GM18867 (cell line): ENCODE results near the gene OGA.
A peak's percentile ranks its signal among the peaks of the same experiment; 100 is the strongest.

Experiments used
- ATAC-seq: cut with Tn5 transposase; IDR thresholded peaks from one replicate; pipeline ENCODE4 v1.9.1; 2021; ENCODE audit warnings: mild to moderate bottlenecking, moderate library complexity; ENCODE audit not compliant: unreplicated experiment

OGA gene

GRCh38 chr10:101837748-101838147, 19.5 kb upstream of the OGA start:
- no peak for ATAC-seq

DNA sequence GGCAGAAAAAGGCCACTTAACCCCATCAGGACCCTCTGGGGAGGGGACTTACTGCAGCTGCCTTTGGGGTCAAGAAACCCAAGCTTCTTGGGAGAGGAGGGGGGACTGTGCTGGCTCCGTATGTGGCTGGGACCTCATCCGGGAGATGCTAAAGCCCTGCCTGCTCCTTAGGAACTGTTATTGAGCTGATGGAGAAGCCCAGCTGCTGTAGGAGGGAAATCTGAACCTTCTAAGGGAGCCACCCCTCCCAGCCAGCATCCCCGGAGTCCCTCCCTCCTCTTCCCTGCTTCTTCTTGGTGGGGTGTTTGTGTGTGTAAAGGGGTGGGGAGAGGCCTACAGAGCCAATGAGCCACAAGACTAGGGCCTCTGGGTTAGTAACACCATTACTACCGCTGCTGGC, 17.1 kb upstream of the OGA start:
- ATAC-seq = no peak

DNA sequence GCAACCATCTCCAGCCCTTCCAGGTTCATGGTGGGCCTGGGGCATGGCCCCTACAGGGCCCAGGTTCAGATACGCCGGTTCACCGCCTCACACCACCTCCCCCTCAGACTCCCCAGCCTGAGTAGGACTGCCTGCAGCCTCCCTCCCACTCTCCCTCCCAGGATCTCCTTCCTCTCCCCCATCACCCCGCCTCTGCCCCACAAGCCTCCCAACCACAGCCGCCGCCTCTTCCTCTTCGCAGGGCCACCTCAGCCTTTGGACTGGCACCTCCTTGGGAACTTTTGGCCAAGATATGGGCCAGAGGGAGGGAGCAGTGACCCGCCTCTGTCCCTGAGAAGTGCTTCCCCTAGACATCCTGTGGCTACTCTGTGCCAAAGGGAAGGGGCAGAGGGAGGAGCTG, 16.1 kb upstream of the OGA start:
- ATAC-seq = no peak

GRCh38 chr10:101833466-101833865, 15.2 kb upstream of the OGA start:
- ATAC-seq = no peak

GRCh38 chr10:101832325-101832771, 14.1 kb upstream of the OGA start:
- ATAC-seq = no peak

GRCh38 chr10:101831169-101831811, 13.0 kb upstream of the OGA start:
- no peak for ATAC-seq

GRCh38 chr10:101830322-101831168, 12.3 kb upstream of the OGA start:
- peak; percentile 69 for ATAC-seq

DNA sequence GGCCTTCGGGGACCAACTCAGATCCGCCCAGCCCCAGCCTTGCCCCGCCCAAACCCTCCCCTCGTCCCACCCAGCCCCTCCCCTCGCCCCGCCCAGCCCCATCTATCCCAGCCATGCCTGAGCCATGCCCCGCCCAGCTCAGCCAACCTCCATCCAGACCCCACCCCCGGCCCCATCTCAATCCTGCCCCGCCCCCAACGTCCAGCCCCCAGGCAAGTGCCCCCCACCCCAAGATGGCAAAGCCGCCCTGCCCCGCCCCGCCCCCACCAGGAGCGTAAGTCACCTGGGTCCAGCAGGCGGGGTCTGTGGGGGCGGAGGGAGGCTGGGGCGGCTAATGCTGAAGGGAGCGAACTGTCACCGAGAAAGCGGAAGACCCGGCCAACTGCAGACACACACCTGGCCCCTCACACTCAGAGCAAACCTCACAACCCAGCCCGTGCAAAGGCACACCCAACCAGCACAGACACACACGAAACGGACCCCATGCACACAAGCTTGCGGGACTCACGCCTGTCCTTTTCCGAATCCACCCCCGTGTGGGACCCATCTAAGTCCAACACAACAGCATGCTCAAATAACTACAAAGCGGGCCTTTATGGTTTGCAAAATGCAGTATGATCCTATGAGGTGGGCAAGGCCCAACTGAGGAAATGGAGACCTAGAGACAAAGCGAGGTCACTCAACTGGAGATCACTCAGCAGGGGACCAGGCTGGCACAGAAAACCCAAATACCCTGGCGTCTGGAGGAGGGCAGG, 11.5 kb upstream of the OGA start:
- ATAC-seq = peak; percentile 13

- ATAC-seq = no peak
Observed at GRCh38 chr10:101828766-101829551, 10.7 kb upstream of the OGA start.

GRCh38 chr10:101827919-101828600, 9.8 kb upstream of the OGA start:
- ATAC-seq = no peak

GRCh38 chr10:101826852-101827434, 8.7 kb upstream of the OGA start:
- no peak for ATAC-seq

GRCh38 chr10:101824736-101825135, 6.5 kb upstream of the OGA start:
- ATAC-seq = no peak

DNA sequence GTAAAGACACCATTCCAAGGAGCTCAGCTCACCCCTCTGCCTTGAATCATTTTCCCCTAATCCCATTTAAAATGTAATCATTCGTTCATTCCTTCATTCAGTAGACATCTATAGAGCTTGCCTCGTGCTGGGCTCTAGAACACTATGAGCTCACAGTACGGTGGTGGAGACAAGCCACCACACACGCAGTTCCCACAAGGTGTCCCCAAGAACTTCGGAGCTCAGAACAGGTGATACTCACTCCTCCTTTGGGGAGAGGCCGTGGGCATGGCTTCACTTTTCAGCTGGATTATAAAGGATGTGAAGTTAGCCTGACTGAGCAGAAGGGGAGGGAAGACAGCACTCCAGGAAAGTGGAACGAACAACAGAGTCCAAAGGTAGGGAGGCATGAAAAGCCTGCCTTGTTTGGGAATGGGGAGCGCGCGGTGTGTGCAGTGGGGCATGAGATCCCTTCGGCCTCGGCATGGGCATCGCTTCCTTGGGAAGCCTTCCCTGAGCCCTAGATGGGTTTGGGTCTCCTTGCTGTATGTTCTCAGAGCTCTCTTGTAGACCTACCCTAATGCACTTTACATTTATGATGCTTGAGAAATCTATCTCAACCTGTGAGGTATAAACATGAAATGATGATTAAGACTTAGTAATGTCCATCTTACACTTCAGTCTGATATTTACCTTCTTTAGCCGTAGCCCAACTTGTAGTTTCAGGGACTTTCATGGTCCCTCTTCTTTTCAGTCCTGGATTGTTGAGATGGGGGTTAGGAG, 809 bp upstream of the OGA start:
- peak; percentile 11 for ATAC-seq

GRCh38 chr10:101817337-101818118, 716 bp downstream of the OGA start:
- peak; percentile 2 for ATAC-seq

- no peak for ATAC-seq
Observed at GRCh38 chr10:101816913-101817336, 1.3 kb downstream of the OGA start.

GRCh38 chr10:101816376-101816775, 1.9 kb downstream of the OGA start:
- no peak for ATAC-seq

GRCh38 chr10:101814466-101815071, 3.7 kb downstream of the OGA start:
- peak; percentile 30 for ATAC-seq

DNA sequence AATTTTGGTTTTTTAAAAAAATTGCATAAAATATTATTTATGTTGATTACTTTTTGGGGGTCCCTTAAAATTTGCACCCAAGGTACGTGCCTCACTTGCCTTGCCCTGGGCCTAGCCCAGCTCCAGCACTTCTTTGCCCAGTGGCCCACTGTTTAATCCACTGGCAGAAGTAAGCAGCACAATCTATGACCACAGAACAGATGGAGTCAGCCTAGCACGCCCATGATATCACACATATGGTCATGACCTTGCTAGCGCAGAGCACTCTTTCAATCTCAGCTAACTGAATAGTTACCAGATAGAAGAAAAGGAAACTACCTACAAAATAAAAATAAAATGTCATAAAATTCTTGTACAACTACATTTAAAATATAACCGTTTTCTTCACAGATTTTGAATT, 5.6 kb downstream of the OGA start:
- no peak for ATAC-seq
